NCI-H2196 treated with DMSO at 0.1 percent for 48 hours (cell line): ENCODE results near the gene ZIC3.

Source experiments
- DNase-seq: peaks from one replicate; lab custom pipeline; 2025; ENCODE audit not compliant: unreplicated experiment; lab: John Stamatoyannopoulos, UW

The ZIC3 gene

DNA sequence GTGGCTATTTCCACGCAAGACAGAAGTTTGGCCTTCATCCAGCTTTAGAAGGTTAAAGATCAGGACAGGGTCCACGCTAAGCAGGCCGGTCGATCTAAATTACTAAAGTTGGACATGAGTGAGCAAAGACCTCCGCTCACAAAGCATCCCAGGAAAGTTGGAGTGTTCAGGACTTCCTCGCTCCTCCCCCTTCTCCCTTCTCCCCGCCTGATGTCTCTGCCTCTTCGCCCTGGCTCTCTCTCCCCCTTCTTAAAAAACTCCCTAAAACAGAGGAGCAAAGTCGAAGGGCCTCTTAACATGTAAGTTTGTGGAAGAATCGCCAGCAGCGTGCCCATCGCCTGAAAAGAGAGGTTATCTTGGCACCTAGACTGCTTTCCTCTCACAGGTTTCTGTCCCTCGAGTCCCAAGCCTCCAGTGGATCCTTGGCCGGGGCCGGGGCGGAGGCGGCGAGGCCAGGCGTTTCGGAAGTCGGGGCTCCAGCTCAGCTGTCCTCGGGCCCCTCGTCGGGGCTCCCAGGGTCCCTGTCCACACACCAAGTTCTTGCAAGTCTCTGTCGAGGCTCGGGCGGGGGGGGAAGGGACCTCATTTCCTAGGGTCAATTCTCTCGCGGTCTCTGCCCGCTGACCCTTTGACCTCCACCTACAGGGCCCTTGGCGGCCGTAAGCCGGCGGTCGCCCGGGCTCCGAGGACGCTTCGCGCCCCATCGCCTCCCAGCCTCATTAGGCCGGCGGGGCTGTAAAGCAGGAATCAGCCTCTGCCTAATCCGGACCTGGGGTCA, 7.6 kb downstream of the ZIC3 start:
- DNase-seq = no peak

DNA sequence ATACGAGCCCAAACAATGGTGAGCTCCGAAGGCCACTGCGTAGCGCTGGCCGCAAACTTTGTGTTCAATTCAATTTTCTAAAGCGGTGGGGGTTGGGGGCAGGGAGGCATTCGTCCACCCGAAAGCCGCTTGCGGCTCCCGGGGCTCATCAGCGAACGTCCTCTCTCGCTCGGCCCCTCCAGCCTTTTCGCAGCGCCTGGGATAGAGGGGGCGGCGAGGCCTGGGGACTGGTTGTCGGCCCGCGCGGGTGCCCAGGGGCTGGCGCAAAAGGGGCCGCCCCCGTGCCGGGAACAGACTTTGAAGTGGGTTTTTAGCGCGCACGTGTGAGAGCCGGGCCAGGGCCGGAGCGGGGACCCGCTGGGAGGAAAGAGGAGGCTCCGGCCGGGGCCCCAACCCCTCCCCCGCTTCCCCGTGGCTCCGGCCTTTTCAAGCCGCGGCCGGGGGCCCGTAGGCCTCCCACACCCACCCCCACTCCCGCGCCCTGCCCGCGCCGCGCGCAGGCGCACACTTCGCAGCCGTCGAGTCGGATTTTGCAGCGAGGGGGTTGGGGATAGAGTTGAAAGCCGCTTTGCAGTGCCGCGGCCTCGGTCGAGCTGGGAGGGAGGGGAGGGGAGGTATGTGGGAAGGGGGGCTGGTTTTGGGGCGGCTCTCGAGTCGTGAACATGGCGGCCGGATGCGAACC, 8.3 kb downstream of the ZIC3 start:
- no peak for DNase-seq

GRCh38 chrX:137574784-137575293, 8.9 kb downstream of the ZIC3 start:
- DNase-seq = no peak

GRCh38 chrX:137575596-137576255, 9.8 kb downstream of the ZIC3 start:
- DNase-seq = no peak

DNA sequence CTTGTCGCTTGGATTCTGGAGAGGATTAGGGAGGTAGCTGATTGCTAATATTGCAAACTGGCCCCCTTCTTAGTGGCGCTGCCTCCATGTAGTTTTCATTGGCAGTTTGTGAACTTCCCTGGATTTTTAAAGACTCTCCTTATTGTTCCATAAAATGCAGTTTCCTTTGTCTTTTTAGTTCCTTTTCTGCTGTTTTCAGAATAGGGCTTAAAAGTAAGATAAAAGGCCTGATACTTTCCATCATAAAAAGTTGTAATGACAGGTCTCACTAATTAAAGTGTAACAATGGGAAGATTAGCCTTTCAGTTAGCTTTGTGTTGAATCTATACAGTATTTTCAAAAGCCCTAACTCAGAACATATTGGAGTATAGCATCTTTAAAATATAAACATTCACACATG, 21.2 kb downstream of the ZIC3 start:
- DNase-seq = no peak

GRCh38 chrX:137600769-137601168, 34.8 kb downstream of the ZIC3 start:
- DNase-seq = no peak
